ENCODE measurements around the gene CCAR1.
A peak's percentile ranks its signal among the peaks of the same experiment; 100 is the strongest.
"Not testable (repeated sequence)": the region's sequence is repeated elsewhere in the genome, so short reads cannot be mapped to it uniquely, and the experiment has no call there.

The CCAR1 gene

GRCh38 chr10:68720793-68721672 is at the start of gene CCAR1:
Gene CCAR1, plus strand, starts transcription at chr10:68721239. Its CDS starts 1,266 bp downstream, at chr10:68722505.
- DNase-seq, result peak; percentile 90 to 98 (median 94)

GRCh38 chr10:68684413-68684812 is 36.6 kb upstream of the CCAR1 start:
- DNase-seq, result no peak

- DNase-seq, result no peak
Observed at GRCh38 chr10:68696018-68696417, 25.0 kb upstream of the CCAR1 start.

GRCh38 chr10:68697106-68697505 is 23.9 kb upstream of the CCAR1 start:
- DNase-seq, result no peak

GRCh38 chr10:68700197-68700596 is 20.8 kb upstream of the CCAR1 start:
- peak in 1 of 3 experiments; percentile 28 for DNase-seq

- DNase-seq, result no peak
Observed at GRCh38 chr10:68705548-68705947, 15.5 kb upstream of the CCAR1 start.

GRCh38 chr10:68708987-68709386 is 12.1 kb upstream of the CCAR1 start:
- not testable (repeated sequence) for DNase-seq

GRCh38 chr10:68713065-68713464 is 8.0 kb upstream of the CCAR1 start:
- not testable (repeated sequence) for DNase-seq

- no peak for DNase-seq
Observed at GRCh38 chr10:68717435-68717834, 3.6 kb upstream of the CCAR1 start.

- no peak for DNase-seq
Observed at GRCh38 chr10:68721673-68722335, 765 bp downstream of the CCAR1 start.

GRCh38 chr10:68725016-68725415 is 4.0 kb downstream of the CCAR1 start:
- DNase-seq, result no peak

GRCh38 chr10:68727146-68727545 is 6.1 kb downstream of the CCAR1 start:
- no peak for DNase-seq

GRCh38 chr10:68732651-68733050 is 11.6 kb downstream of the CCAR1 start:
- DNase-seq, result no peak

- no peak for DNase-seq
Observed at GRCh38 chr10:68734349-68734748, 13.3 kb downstream of the CCAR1 start.

GRCh38 chr10:68735119-68735518 is 14.1 kb downstream of the CCAR1 start:
- DNase-seq, result no peak

- DNase-seq, result not testable (repeated sequence)
Observed at GRCh38 chr10:68735739-68736138, 14.7 kb downstream of the CCAR1 start.

GRCh38 chr10:68740676-68741075 is 19.6 kb downstream of the CCAR1 start:
- DNase-seq, result not testable (repeated sequence)

- DNase-seq, result no peak
Observed at GRCh38 chr10:68742397-68742796, 21.4 kb downstream of the CCAR1 start.

- DNase-seq, result no peak
Observed at GRCh38 chr10:68752711-68753350, 31.8 kb downstream of the CCAR1 start.

GRCh38 chr10:68756246-68756645 is 35.2 kb downstream of the CCAR1 start:
- DNase-seq, result no peak

GRCh38 chr10:68756766-68757165 is 35.7 kb downstream of the CCAR1 start:
- no peak for DNase-seq

GRCh38 chr10:68759223-68759863 is 38.3 kb downstream of the CCAR1 start:
- no peak for DNase-seq

- no peak for DNase-seq
Observed at GRCh38 chr10:68759967-68760366, 38.9 kb downstream of the CCAR1 start.

All from NCI-H1417 (cell line).